ENCODE measurements around the gene CD63.

CD63 gene

GRCh38 chr12:55738123-55739024, 9.6 kb upstream of the CD63 start:
- FAIRE-seq, result peak; percentile 72
- TF ChIP-seq CTCF (IDR thresholded peaks at IDR 0.05; ENCODE audit: insufficient read depth, missing control alignments), result peak; percentile 88
- DNase-seq (ENCODE audit: insufficient read length, low spot score), result no peak

- no peak for FAIRE-seq
- no peak for TF ChIP-seq CTCF (IDR thresholded peaks at IDR 0.05; ENCODE audit: insufficient read depth, missing control alignments)
- no peak for DNase-seq (ENCODE audit: insufficient read length, low spot score)
These were observed 8.8 kb upstream of the CD63 start for GRCh38 chr12:55737581-55738122.

GRCh38 chr12:55736780-55737580, 8.2 kb upstream of the CD63 start:
- TF ChIP-seq CTCF (IDR thresholded peaks at IDR 0.05; ENCODE audit: insufficient read depth, missing control alignments), result peak; percentile 79
- FAIRE-seq, result no peak

GRCh38 chr12:55736076-55736475, 7.3 kb upstream of the CD63 start:
- FAIRE-seq (no peak), DNase-seq (ENCODE audit: insufficient read length, low spot score) (no peak)
- TF ChIP-seq CTCF (IDR thresholded peaks at IDR 0.05; ENCODE audit: insufficient read depth, missing control alignments), result no peak

More at GRCh38 chr12:55736780-55737580, 8.2 kb upstream of the CD63 start:
- no peak for DNase-seq (ENCODE audit: insufficient read length, low spot score)

- FAIRE-seq, result no peak
- no peak for TF ChIP-seq CTCF (IDR thresholded peaks at IDR 0.05; ENCODE audit: insufficient read depth, missing control alignments)
These were observed 5.8 kb upstream of the CD63 start for GRCh38 chr12:55734595-55734994.

GRCh38 chr12:55733858-55734257, 5.0 kb upstream of the CD63 start:
- TF ChIP-seq CTCF (IDR thresholded peaks at IDR 0.05; ENCODE audit: insufficient read depth, missing control alignments), result no peak
- no peak for FAIRE-seq
- no peak for DNase-seq (ENCODE audit: insufficient read length, low spot score)

More at GRCh38 chr12:55734595-55734994, 5.8 kb upstream of the CD63 start:
- no peak for DNase-seq (ENCODE audit: insufficient read length, low spot score)

Data from D721Med (cell line).